SK-N-SH (cell line): ENCODE measurements around the gene EXOC6. TPM values are rescaled to one million over a fixed set of nuclear protein-coding genes. Genes with fewer than 3 reads are reported as not detected.
"Not testable (repeated sequence)": the region's sequence is repeated elsewhere in the genome, so short reads cannot be mapped to it uniquely, and the experiment has no call there.

Experiments
- CTCF ChIA-PET: fragments of 300-600, 350-600 bp; formaldehyde crosslinking; extraction: SDS; loops from one replicate; lab custom pipeline; 2021; lab: Yijun Ruan, JAX
- POLR2A ChIA-PET: fragments of 350-600 bp; sonication (Branson Sonifier 250); formaldehyde crosslinking; extraction: SDS; loops from one replicate; lab custom pipeline; 2020; ENCODE audit warnings: antibody characterized with exemption, inconsistent platforms; lab: Yijun Ruan, JAX
- DNase-seq: peaks from one replicate; pipeline ENCODE4 v3.0.0; 2012
- H2AFZ ChIP-seq: fragments of 200-600 bp; sonication (generic); 2 replicates; pipeline ENCODE4 v1.8.1; 2016; ENCODE audit warnings: antibody characterized with exemption, mild to moderate bottlenecking, low read depth
- H3F3A ChIP-seq: fragments of 200-600 bp; sonication (generic); replicated peaks from 2 replicates; pipeline ENCODE3; 2016; ENCODE audit warnings: antibody characterized with exemption, mild to moderate bottlenecking; ENCODE audit not compliant: insufficient read depth
- H3K27ac ChIP-seq, 2 experiments: fragments of 200-500 bp in 1 of 2; fragments of 200-600 bp in 1 of 2; sonication (Bioruptor generic) in 1 of 2; sonication (generic), shearing (Covaris generic) in 1 of 2; 2 replicates each; pipeline versions ENCODE4 v1.5.1 to v1.6.1; 2014 to 2016; ENCODE audit warnings: low read depth in 2 of 2, inconsistent platforms in 1 of 2, low read length in 1 of 2, mild to moderate bottlenecking in 1 of 2, mixed read lengths in 1 of 2
- H3K27me3 ChIP-seq: fragments of 200-600 bp; sonication (generic), shearing (Covaris generic); 2 replicates; pipeline ENCODE4 v1.6.1; 2016; ENCODE audit warnings: mixed run types; ENCODE audit not compliant: insufficient read depth
- H3K36me3 ChIP-seq, 2 experiments: fragments of 200-500 bp in 1 of 2; fragments of 200-600 bp in 1 of 2; sonication (Bioruptor generic) in 1 of 2; sonication (generic) in 1 of 2; replicated peaks in 1 of 2; 2 replicates each; pipeline versions ENCODE3 to v1.5.1; 2014 to 2016; ENCODE audit warnings: low read length in 1 of 2, mild to moderate bottlenecking in 1 of 2; ENCODE audit not compliant: insufficient read depth in 2 of 2, control insufficient read depth in 1 of 2
- H3K4me1 ChIP-seq, 2 experiments: fragments of 200-500 bp in 1 of 2; fragments of 200-600 bp in 1 of 2; sonication (Bioruptor generic) in 1 of 2; sonication (generic), shearing (Covaris generic) in 1 of 2; 2 replicates each; pipeline versions ENCODE4 v1.5.1 to v1.6.1; 2014 to 2016; ENCODE audit warnings: low read depth in 1 of 2, low read length in 1 of 2, mixed run types in 1 of 2; ENCODE audit not compliant: insufficient read depth in 2 of 2, control insufficient read depth in 1 of 2
- H3K4me2 ChIP-seq: fragments of 200-600 bp; sonication (generic), shearing (Covaris generic); 2 replicates; pipeline ENCODE4 v1.6.1; 2017; ENCODE audit warnings: mixed run types
- H3K4me3 ChIP-seq, 2 experiments: fragments of 200-500 bp in 1 of 2; fragments of 200-600 bp in 1 of 2; sonication (Bioruptor generic) in 1 of 2; sonication (generic), shearing (Covaris generic) in 1 of 2; 2 replicates each; pipeline versions ENCODE4 v1.5.1 to v1.8.1; 2014 to 2016; ENCODE audit warnings: low read depth in 2 of 2, inconsistent platforms in 1 of 2, low read length in 1 of 2, mild to moderate bottlenecking in 1 of 2, mixed read lengths in 1 of 2, moderate library complexity in 1 of 2
- H3K79me2 ChIP-seq: fragments of 200-600 bp; sonication (generic); 2 replicates; pipeline ENCODE4 v1.8.1; 2017; ENCODE audit warnings: mild to moderate bottlenecking; ENCODE audit not compliant: insufficient read depth
- H3K9ac ChIP-seq: fragments of 200-600 bp; sonication (generic); 2 replicates; pipeline ENCODE4 v1.6.1; 2017; ENCODE audit warnings: mixed run types
- H3K9me2 ChIP-seq: fragments of 200-600 bp; sonication (generic); 2 replicates; pipeline ENCODE4 v1.6.1; 2017; ENCODE audit warnings: mixed run types
- H3K9me3 ChIP-seq: fragments of 200-600 bp; sonication (generic); 2 replicates; pipeline ENCODE4 v1.6.1; 2017; ENCODE audit warnings: mixed run types, mild to moderate bottlenecking, moderate library complexity
- H4K20me1 ChIP-seq: fragments of 200-600 bp; sonication (generic); 2 replicates; pipeline ENCODE4 v1.6.1; 2017; ENCODE audit warnings: mild to moderate bottlenecking, mixed run types; ENCODE audit not compliant: insufficient read depth
- CHD2 ChIP-seq: fragments of 150-350 bp; IDR thresholded peaks from 2 replicates; pipeline ENCODE4 v1.6.1; 2018; ENCODE audit warnings: low read length; ENCODE audit not compliant: partially characterized antibody
- CTCF ChIP-seq: fragments of 200-600 bp; sonication (generic); IDR thresholded peaks from 2 replicates; pipeline ENCODE4 v1.6.1; 2017; ENCODE audit warnings: antibody characterized with exemption, mild to moderate bottlenecking, moderate library complexity
- FOSL2 ChIP-seq: IDR thresholded peaks from 2 replicates; pipeline ENCODE4 v1.4.0; 2012; ENCODE audit warnings: low read depth, mild to moderate bottlenecking, moderate library complexity, borderline replicate concordance
- FOXJ3 ChIP-seq: sonication (generic); formaldehyde crosslinking; IDR thresholded peaks from 2 replicates; pipeline ENCODE4 v1.5.1; 2020; ENCODE audit warnings: mild to moderate bottlenecking, missing genetic modification reagents
- POLR2AphosphoS5 ChIP-seq: IDR thresholded peaks from 2 replicates; pipeline ENCODE4 v1.6.1; 2012; ENCODE audit warnings: low read depth, low read length
- REST ChIP-seq: IDR thresholded peaks from 2 replicates; pipeline ENCODE4 v1.6.1; 2012; ENCODE audit warnings: mild to moderate bottlenecking, low read depth, low read length, moderate library complexity
- SIN3A ChIP-seq: IDR thresholded peaks from 2 replicates; pipeline ENCODE4 v1.6.1; 2012; ENCODE audit warnings: low read depth, mild to moderate bottlenecking, low read length, moderate library complexity, borderline replicate concordance
- TCF12 ChIP-seq: IDR thresholded peaks from 2 replicates; pipeline ENCODE4 v1.4.0; 2012
- WGBS: methylation state at CpG from one replicate; pipeline ENCODE4 v1.1.6; 2017; ENCODE audit warnings: low lambda C conversion rate; 5-methylcytosine and 5-hydroxymethylcytosine counted together
- polyA plus RNA-seq, 3 experiments: library from polyadenylated mRNA; depleted of rRNA; stranded (reverse); fragments of >200 nt; gene quantifications; 2 replicates each; pipeline ENCODE4 v1.2.3, GENCODE V29; 2012

EXOC6 gene
- polyA plus RNA-seq, 1 of the 3 experiments (the other 2 are of a cell fraction): 2.3 TPM

DNA sequence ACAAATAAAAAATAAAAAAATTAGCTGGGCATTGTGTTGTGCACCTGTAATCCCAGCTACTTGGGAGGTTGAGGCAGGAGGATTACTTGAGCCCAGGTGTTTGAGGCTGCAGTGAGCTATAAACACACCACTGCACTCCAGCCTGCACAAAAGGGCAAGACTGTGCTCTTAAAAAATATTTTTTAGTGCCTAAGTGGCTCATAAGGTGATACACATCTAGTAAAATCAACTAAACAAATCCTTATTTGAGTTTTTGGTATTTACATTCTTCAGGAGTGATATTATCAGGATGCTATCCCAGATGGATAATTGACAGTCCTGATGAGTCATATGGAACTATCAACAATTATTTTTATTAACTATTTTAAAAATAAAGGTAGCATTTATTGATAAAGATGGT, 93.9 kb downstream of the EXOC6 start (continued):
- no peak for TF ChIP-seq REST

- Histone ChIP-seq H3K9me2 (no peaks in the 10 kb centered on the region), H2AFZ (no peak overlapping the region)
- TF ChIP-seq POLR2AphosphoS5: no peak
- TF ChIP-seq CTCF: no peak
- no peak for TF ChIP-seq TCF12
- TF ChIP-seq SIN3A: no peak
- TF ChIP-seq CHD2: no peak
- no peak for TF ChIP-seq FOXJ3 (CRISPR knock-in tag)
- no peak for TF ChIP-seq REST
- TF ChIP-seq FOSL2: no peak
- TF ChIP-seq, all 33 proteins: peak for 0
- POLR2A ChIA-PET: no interaction called here
- H3K36me3 ChIP-seq: peaks cover 0 to 3% of the 10 kb centered on the region in 2 experiments
- no peaks in the 10 kb centered on the region for H4K20me1 ChIP-seq
- H3K79me2 ChIP-seq: no peaks in the 10 kb centered on the region
- no peaks in the 10 kb centered on the region for H3K27me3 ChIP-seq
- CTCF ChIA-PET: interaction anchor here (1.9 kb wide), 1 partner anchor 19 kb away, joined by 6 read pairs; no protein-coding TSS in a partner anchor
- H3K4me1 ChIP-seq: no peaks in the 10 kb centered on the region
- no peaks in the 10 kb centered on the region for H3K9me3 ChIP-seq
- no peak overlapping the region for H3K4me3 ChIP-seq
- no peak overlapping the region for H3K9ac ChIP-seq
- H3F3A ChIP-seq: no peaks in the 10 kb centered on the region
- H3K4me2 ChIP-seq: no peak overlapping the region
- no peak for DNase-seq
- H3K27ac ChIP-seq: no peak overlapping the region
- WGBS: 97% methylated on average over 3 of the region's 3 CpGs
Observed at GRCh38 chr10:92946491-92946890, 98.2 kb downstream of the EXOC6 start.

GRCh38 chr10:92952573-92952972, 104.3 kb downstream of the EXOC6 start:
- H3K4me3 ChIP-seq, H3K9me2 ChIP-seq, H2AFZ ChIP-seq, H3K27ac ChIP-seq, H3K36me3 ChIP-seq, H3K4me1 ChIP-seq, H3F3A ChIP-seq, H3K27me3 ChIP-seq, CTCF ChIA-PET, POLR2A ChIA-PET, DNase-seq, H3K4me2 ChIP-seq, H3K9me3 ChIP-seq, H3K9ac ChIP-seq, H4K20me1 ChIP-seq, H3K79me2 ChIP-seq: not testable (repeated sequence)
